Right lobe of liver (tissue), 4 donors: ENCODE results near the gene NAA40.

Source experiments
- CTCF ChIP-seq, 4 donors: fragments of 200-600 bp in 3 of 4; fragments of 450-650 bp in 1 of 4; IDR thresholded peaks; one replicate each; pipeline versions ENCODE4 v1.5.1 to v1.8.0; 2016 to 2022; ENCODE audit warnings: antibody characterized with exemption in 4 of 4, mild to moderate bottlenecking in 2 of 4
- POLR2A ChIP-seq: fragments of 450-650 bp; IDR thresholded peaks from one replicate; pipeline ENCODE4 v1.6.1; 2017; ENCODE audit warnings: antibody characterized with exemption, mild to moderate bottlenecking
- donor health status: DM: no; HTN: no; CAD: no.
- donor health status: DM: no; HTN: no; CAD: no.
- donor health status: DM: no; HTN: yes; CAD: no.

- no peak for TF ChIP-seq CTCF (IDR thresholded peaks at IDR 0.05)
- TF ChIP-seq POLR2A, result no peak
These were observed 23.7 kb upstream of the NAA40 start for GRCh38 chr11:63914896-63915691.
